Transverse colon (tissue), 4 donors: Measurements from ENCODE around the gene FMOD.

ENCODE experiments used
- EP300 ChIP-seq: sonication (generic); formaldehyde crosslinking; IDR thresholded peaks from one replicate; pipeline ENCODE4 v1.6.1; 2017; ENCODE audit warnings: antibody characterized with exemption, low read depth
- POLR2A ChIP-seq: fragments of 450-650 bp; IDR thresholded peaks from one replicate; pipeline ENCODE4 v1.6.1; 2016; ENCODE audit warnings: antibody characterized with exemption, mild to moderate bottlenecking, moderate library complexity
- POLR2AphosphoS5 ChIP-seq, 3 donors: sonication (generic); formaldehyde crosslinking; IDR thresholded peaks; one replicate each; pipeline ENCODE4 v1.6.1; 2016; ENCODE audit warnings: antibody characterized with exemption in 3 of 3
- TF ChIP-seq, protein P1 (sequence below), 5 experiments: fragments of 200-600 bp in 3 of 5; fragments of 450-650 bp in 2 of 5; sonication (generic) in 3 of 5; IDR thresholded peaks; 1 replicate in 2 of 5; 2 replicates in 3 of 5; pipeline ENCODE4 v1.5.1; 2016 to 2017; ENCODE audit warnings: antibody characterized with exemption in 5 of 5, inconsistent platforms in 3 of 5, mild to moderate bottlenecking in 2 of 5, moderate library complexity in 1 of 5

DNA sequence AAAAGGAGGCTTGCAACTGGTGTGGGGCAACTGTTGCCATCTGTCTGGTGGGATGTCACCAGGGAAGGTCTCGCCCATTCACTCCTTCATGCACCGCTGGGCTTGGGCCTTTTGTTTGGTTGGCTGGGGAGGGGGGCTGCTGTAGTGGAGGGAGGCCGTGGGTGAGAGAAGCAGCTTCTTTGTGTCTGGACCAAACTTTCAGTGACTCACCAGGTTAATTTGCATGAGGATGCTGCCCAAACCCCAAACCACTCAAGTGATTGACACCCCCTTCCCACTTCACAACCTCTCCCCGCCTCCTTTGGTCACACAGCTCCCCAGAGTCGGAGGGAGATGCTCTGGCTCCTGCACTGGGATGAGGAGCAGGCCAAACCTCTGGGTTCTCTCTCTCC lies 25.9 kb downstream of the FMOD start:
- peak; percentile 29 for TF ChIP-seq POLR2A
- TF ChIP-seq, protein P1, sequence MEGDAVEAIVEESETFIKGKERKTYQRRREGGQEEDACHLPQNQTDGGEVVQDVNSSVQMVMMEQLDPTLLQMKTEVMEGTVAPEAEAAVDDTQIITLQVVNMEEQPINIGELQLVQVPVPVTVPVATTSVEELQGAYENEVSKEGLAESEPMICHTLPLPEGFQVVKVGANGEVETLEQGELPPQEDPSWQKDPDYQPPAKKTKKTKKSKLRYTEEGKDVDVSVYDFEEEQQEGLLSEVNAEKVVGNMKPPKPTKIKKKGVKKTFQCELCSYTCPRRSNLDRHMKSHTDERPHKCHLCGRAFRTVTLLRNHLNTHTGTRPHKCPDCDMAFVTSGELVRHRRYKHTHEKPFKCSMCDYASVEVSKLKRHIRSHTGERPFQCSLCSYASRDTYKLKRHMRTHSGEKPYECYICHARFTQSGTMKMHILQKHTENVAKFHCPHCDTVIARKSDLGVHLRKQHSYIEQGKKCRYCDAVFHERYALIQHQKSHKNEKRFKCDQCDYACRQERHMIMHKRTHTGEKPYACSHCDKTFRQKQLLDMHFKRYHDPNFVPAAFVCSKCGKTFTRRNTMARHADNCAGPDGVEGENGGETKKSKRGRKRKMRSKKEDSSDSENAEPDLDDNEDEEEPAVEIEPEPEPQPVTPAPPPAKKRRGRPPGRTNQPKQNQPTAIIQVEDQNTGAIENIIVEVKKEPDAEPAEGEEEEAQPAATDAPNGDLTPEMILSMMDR (IDR thresholded peaks at IDR 0.05), result no peak
- TF ChIP-seq POLR2AphosphoS5 (IDR thresholded peaks at IDR 0.05), result peak in 1 of 3 donors; percentile 76
- TF ChIP-seq EP300, result no peak
